ENCODE results near the gene TADA2B. TPM values are rescaled to one million over a fixed set of nuclear protein-coding genes. Genes with fewer than 3 reads are reported as not detected.

Gene TADA2B
- total and polyA plus RNA-seq, 2 of the 4 experiments (the other 2 are of a cell fraction) = 6.1 to 8.6 TPM

DNA sequence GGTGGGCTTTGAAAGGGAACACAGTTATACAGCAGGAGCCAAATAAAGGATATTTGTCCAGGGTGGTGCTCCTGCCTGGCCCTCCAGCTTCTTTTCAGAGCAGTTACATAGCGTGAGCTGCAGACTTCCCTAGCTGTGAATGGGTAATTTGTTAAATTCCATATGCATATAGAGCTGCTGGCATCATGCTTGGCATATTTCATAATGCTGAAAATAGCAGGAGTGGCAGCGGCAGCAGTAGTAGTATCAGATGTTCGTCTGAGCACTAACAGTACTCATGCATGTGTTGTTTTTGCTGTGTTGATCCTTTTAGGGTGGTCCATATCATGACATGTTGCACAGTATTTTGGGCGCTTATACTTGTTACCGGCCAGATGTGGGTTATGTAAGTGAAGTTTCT is 33.6 kb upstream of the TADA2B start:
- Histone ChIP-seq H2AK9ac (replicated peaks; ENCODE audit: low read depth, low read length, poor library complexity) (no peak overlapping the region), H3K9ac (ENCODE audit: low read depth, low read length) (no peak overlapping the region), H2BK20ac (ENCODE audit: low read depth, low read length) (no peak overlapping the region), H3K4me2 (ENCODE audit: low read depth, low read length) (no peak overlapping the region), H4K91ac (ENCODE audit: insufficient read depth, low read depth, low read length) (no peak overlapping the region), H3K4me3 (ENCODE audit: insufficient read depth, low read depth, low read length) (no peak overlapping the region), H3K23ac (ENCODE audit: low read depth, low read length) (no peak overlapping the region), H3K9me1 (ENCODE audit: insufficient read depth, low read length) (no peaks in the 10 kb centered on the region), H4K5ac (ENCODE audit: low read depth, low read length) (no peak overlapping the region), H3K14ac (replicated peaks; ENCODE audit: low read depth, low read length) (no peak overlapping the region), H2BK5ac (ENCODE audit: low read depth, low read length, poor library complexity, severe bottlenecking) (no peak overlapping the region), H4K20me1 (ENCODE audit: insufficient read depth, low read length) (no peaks in the 10 kb centered on the region), H3K27me3 (ENCODE audit: control insufficient read depth, insufficient read depth, low read length) (no peaks in the 10 kb centered on the region), H2AK5ac (ENCODE audit: low read depth, low read length) (no peak overlapping the region), H3K9me3 (ENCODE audit: control insufficient read depth, insufficient read depth, low read length) (no peaks in the 10 kb centered on the region), H2AFZ (replicated peaks; ENCODE audit: low read length, poor library complexity) (no peak overlapping the region), H3K56ac (ENCODE audit: extremely low read depth, insufficient read depth, low read length) (no peak overlapping the region), H2BK15ac (ENCODE audit: low read depth, low read length) (no peak overlapping the region), H3K79me1 (ENCODE audit: low read depth in 1 of 2, low read length in 2 of 2) (peaks cover 9 to 14% of the 10 kb centered on the region in 2 experiments; a peak in 2 of 4 replicates), H3K18ac (ENCODE audit: low read depth, low read length) (no peak overlapping the region), H3K4ac (ENCODE audit: low read depth, low read length) (no peak overlapping the region), H2BK120ac (ENCODE audit: low read depth, low read length) (no peak overlapping the region), H4K8ac (ENCODE audit: low read depth in 2 of 2, low read length in 2 of 2) (no peak overlapping the region), H3K4me1 (ENCODE audit: control insufficient read depth, insufficient read depth, low read length) (peaks cover 2% of the 10 kb centered on the region; the same call in 1 of the 2 replicates), H3K27ac (ENCODE audit: insufficient read depth, low read length) (no peak overlapping the region), H3K36me3 (ENCODE audit: control insufficient read depth, insufficient read depth, low read length) (peaks cover 38% of the 10 kb centered on the region)
- dilution Hi-C loops (cut with HindIII; ENCODE audit: low sequenced_read_pairs, unreplicated experiment) = no loop called here
- BruUV-seq (replicated peaks) = no TSS peak
- no peak for ATAC-seq (ENCODE audit: low read depth)
- ChIA-PET POLR2A (ENCODE audit: unreplicated experiment) (no interaction called here), CTCF (no interaction called here)
- in situ Hi-C loops (cut with MboI; ENCODE audit: low sequenced_read_pairs) = no loop called here
- DNase-seq = no peak
- 98% methylated on average over 4 of the region's 5 CpGs; no CpG with 5 or more reads in 1 of the 2 experiments for WGBS, 2 experiments (ENCODE audit: extremely low coverage in 2 of 2, insufficient read length in 1 of 2)
- no peak for TF ChIP-seq POLR2A (IDR thresholded peaks at IDR 0.05; ENCODE audit: low read depth, low read length)
- no peak for TF ChIP-seq RCOR1 (IDR thresholded peaks at IDR 0.05; ENCODE audit: insufficient replicate concordance, low read length)
- TF ChIP-seq CHD1 (IDR thresholded peaks at IDR 0.05; ENCODE audit: low read depth, low read length) = no peak
- TF ChIP-seq, protein P1, sequence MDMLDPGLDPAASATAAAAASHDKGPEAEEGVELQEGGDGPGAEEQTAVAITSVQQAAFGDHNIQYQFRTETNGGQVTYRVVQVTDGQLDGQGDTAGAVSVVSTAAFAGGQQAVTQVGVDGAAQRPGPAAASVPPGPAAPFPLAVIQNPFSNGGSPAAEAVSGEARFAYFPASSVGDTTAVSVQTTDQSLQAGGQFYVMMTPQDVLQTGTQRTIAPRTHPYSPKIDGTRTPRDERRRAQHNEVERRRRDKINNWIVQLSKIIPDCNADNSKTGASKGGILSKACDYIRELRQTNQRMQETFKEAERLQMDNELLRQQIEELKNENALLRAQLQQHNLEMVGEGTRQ (IDR thresholded peaks at IDR 0.05; ENCODE audit: low read depth, low read length) = no peak
- TF ChIP-seq RFX5 (IDR thresholded peaks at IDR 0.05; ENCODE audit: low read depth, low read length) = no peak
- no peak for TF ChIP-seq NFE2L2 (IDR thresholded peaks at IDR 0.05; ENCODE audit: low read depth, low read length)
- no peak for TF ChIP-seq BHLHE40 (IDR thresholded peaks at IDR 0.05; ENCODE audit: low read depth, low read length)
- no peak for TF ChIP-seq SMC3 (IDR thresholded peaks at IDR 0.05; ENCODE audit: low read depth, low read length)
- no peak for TF ChIP-seq MXI1 (IDR thresholded peaks at IDR 0.05; ENCODE audit: borderline replicate concordance, low read depth, low read length)
- TF ChIP-seq, protein P2, sequence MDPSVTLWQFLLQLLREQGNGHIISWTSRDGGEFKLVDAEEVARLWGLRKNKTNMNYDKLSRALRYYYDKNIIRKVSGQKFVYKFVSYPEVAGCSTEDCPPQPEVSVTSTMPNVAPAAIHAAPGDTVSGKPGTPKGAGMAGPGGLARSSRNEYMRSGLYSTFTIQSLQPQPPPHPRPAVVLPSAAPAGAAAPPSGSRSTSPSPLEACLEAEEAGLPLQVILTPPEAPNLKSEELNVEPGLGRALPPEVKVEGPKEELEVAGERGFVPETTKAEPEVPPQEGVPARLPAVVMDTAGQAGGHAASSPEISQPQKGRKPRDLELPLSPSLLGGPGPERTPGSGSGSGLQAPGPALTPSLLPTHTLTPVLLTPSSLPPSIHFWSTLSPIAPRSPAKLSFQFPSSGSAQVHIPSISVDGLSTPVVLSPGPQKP (IDR thresholded peaks at IDR 0.05; ENCODE audit: borderline replicate concordance, low read depth, low read length) = no peak
- TF ChIP-seq MAFK (IDR thresholded peaks at IDR 0.05; ENCODE audit: low read depth, low read length) = no peak
- no peak for TF ChIP-seq CEBPB (IDR thresholded peaks at IDR 0.05; ENCODE audit: low read depth, low read length)
- TF ChIP-seq RAD21 (IDR thresholded peaks at IDR 0.05; ENCODE audit: low read length) = no peak
- TF ChIP-seq, protein P3, sequence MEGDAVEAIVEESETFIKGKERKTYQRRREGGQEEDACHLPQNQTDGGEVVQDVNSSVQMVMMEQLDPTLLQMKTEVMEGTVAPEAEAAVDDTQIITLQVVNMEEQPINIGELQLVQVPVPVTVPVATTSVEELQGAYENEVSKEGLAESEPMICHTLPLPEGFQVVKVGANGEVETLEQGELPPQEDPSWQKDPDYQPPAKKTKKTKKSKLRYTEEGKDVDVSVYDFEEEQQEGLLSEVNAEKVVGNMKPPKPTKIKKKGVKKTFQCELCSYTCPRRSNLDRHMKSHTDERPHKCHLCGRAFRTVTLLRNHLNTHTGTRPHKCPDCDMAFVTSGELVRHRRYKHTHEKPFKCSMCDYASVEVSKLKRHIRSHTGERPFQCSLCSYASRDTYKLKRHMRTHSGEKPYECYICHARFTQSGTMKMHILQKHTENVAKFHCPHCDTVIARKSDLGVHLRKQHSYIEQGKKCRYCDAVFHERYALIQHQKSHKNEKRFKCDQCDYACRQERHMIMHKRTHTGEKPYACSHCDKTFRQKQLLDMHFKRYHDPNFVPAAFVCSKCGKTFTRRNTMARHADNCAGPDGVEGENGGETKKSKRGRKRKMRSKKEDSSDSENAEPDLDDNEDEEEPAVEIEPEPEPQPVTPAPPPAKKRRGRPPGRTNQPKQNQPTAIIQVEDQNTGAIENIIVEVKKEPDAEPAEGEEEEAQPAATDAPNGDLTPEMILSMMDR (conservative IDR thresholded peaks at IDR 0.05; ENCODE audit: low read depth, low read length) = no peak
- TF ChIP-seq FOS (IDR thresholded peaks at IDR 0.05; ENCODE audit: low read depth, low read length) = no peak
- TF ChIP-seq MAZ (IDR thresholded peaks at IDR 0.05; ENCODE audit: borderline replicate concordance, low read depth, low read length) = no peak
- intact Hi-C loops (cut with micrococcal nuclease) = no loop called here

Measured in IMR-90 (cell line).